Glomerular endothelial cell (primary cell): ENCODE data around the gene ROR1. TPM values are rescaled to one million over a fixed set of nuclear protein-coding genes. Genes with fewer than 3 reads are reported as not detected.
"Not testable (repeated sequence)": the region's sequence is repeated elsewhere in the genome, so short reads cannot be mapped to it uniquely, and the experiment has no call there.

ENCODE experiments used
- DNase-seq: peaks from one replicate; pipeline ENCODE4 v3.0.0-alpha.2; 2011; ENCODE audit warnings: low read depth, low spot score; ENCODE audit errors: extremely low read depth
- total RNA-seq: library from RNA; depleted of rRNA; stranded (reverse); fragments of >200 nt; gene quantifications from 2 replicates; pipeline ENCODE4 v1.2.3, GENCODE V29; 2015

Gene ROR1
- total RNA-seq, 1 donor from 2014 or later = 28.5 TPM

DNA sequence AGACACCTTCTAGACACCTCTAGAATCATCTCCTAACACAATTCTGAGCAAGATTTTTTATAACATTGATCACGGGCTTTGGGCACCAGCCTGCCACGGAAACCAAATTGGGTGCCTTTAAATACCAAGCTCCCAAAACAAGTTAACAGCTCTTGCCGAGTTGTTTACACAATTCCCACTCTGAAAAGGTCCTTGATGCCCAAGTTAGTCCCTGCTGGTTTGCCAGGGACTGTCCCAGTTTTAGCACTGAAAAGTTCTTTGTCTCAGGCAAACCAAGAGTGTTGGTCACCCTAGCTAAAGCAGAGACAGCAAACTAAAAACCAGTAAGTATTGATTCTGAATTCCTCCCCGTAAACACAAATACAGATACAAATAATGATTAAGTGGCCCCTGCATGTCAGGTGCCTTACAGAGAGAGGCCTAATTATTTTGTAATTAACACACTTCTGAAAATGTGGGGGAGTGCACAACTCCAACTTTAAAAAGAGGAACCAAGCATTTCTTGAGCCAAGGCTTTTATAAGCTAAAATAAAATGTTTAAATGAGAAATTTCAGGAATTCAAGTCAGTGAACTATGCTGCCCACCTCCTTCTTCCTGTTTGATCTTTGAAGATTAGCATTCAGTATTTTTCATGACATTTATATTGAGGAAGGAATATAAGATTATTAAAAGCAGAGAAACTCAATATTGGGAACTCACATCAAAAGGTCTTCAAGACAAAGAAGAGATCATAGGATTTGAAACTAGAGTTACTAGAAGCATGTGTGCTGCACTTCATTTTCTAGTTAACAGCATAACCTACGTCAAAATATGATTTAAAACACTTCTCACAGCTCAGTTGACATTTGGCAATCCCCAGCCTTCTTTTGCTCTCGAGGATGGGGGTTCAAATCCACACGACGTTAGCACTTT is 420.6 kb downstream of the ROR1 start:
- no peak for DNase-seq

- DNase-seq = no peak
These were observed 421.2 kb downstream of the ROR1 start for GRCh38 chr1:64195081-64195395.

- no peak for DNase-seq
These were observed 422.5 kb downstream of the ROR1 start for GRCh38 chr1:64196074-64196870.

GRCh38 chr1:64197076-64197475 is 423.3 kb downstream of the ROR1 start:
- DNase-seq = no peak

DNA sequence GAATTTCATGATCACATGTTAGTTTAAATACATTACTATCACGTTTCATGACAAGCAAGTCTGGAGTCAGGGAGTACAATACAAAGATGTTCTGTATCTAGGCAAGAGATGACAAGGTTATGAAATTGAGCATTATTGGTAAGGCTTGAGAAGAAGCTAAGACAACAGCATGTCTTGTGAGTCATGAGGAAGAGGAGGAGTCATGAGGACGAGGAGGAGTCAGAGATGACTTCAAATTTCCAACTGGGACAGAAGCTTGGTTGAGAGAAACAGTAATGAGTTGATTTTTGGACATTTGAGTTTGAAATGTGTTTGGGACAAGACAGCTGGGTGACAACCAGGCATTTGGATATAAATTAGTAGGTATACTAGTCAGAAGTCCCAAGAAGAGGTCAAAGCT is 425.3 kb downstream of the ROR1 start:
- DNase-seq = no peak

DNA sequence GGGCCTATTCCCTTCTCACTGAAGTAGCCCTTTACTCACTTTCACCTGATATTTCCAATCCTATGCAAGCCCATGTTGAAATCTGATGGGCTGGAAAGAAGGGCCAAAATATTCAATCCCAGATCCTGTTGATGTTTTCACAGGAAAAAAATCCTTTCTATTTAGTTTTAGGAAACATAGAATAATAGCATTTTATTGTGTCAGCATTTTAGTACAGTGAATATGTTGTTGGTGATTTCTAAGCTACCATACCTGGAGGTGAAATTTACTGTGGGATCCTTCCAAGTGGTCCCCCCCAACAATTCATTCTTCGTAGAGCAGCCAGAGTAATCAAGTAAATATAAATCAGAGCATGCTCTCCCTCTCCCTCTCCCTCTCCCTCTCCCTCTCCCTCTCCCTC is 426.2 kb downstream of the ROR1 start:
- no peak for DNase-seq

GRCh38 chr1:64203420-64203819 is 429.6 kb downstream of the ROR1 start, which contains the start of gene UBE2U:
Gene UBE2U, plus strand, starts transcription at chr1:64203623. Its CDS starts 428 bp downstream, at chr1:64204051.
- no peak for DNase-seq

GRCh38 chr1:64209221-64209620 is 435.4 kb downstream of the ROR1 start:
- DNase-seq = no peak

- DNase-seq = no peak
These were observed 438.2 kb downstream of the ROR1 start for GRCh38 chr1:64212031-64212430.

GRCh38 chr1:64215576-64215975 is 441.8 kb downstream of the ROR1 start:
- no peak for DNase-seq

DNA sequence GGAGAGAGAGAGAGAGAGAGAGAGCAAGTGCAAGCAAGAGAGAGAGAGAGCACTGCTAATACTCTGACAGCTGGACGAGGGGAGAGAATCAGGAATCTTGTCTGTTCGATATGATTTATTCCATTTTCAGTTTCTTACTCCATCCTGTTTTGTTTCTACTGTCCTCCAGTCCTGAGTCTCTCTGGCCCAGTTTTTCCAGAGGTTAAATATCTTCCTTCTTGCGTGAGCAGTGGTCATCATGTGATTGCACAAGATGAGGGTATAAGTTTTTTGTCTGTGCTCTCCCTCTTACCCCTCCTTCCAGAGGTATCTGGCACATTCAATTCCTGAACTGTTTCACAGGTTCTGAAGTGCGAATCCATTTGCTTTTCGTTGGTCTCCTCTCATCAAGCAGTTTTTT is 446.4 kb downstream of the ROR1 start:
- DNase-seq = no peak

DNA sequence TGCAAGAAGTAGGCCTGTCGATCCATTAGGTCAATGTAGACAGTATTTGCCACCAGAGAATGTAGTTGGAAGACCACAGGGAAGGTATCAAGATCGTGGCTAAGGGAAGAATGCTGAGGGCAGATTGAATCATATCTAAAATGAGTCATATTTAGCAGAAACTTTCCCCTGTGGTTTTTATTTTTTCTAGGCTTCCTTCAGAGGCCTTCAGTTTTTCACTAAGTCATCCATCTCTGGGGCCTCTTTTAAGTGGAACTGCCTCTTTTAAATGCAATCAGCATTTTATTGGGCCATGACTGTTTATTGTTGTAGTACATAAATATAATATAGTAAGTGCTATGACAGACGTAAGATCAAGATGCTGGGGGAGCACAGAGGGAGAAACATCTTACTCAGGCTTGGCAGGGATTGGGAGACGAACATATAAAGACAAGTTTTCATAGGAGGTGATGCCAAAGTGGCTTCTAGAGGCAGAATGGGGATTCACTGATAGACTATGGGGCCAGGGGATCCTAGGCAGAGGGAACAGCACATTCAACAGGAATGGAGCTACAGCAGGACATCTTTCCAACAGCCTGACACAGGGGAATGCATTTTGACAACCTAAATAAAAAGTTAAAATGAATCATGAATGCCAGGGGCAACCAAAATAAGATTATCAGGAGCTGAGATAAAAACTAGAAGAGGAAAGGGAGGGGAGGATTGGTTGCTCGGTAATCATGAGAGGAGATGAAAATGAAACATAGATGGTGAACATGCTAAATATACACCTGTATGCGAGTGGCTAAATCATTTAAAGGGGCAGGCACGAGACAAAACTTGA is 449.7 kb downstream of the ROR1 start:
- no peak for DNase-seq

DNA sequence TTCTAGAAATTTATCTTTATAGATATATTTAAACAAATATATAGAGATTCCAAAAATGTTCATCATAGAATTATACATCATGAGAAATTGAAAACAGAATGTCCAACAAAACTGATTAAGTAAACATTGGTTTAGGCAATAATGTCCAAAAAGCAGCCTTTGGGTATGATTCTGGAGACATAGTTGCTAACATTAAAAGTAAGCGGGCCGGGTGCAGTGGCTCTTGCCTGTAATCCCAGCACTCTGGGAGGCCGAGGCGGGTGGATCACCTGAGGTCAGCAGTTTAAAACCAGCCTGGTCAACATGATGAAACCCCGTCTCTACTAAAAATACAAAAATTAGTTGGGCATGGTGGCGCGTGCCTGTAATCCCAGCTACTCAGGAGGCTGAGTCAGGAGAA is 450.4 kb downstream of the ROR1 start:
- not testable (repeated sequence) for DNase-seq

- no peak for DNase-seq
These were observed 454.5 kb downstream of the ROR1 start for GRCh38 chr1:64228167-64228957.

- no peak for DNase-seq
These were observed 455.5 kb downstream of the ROR1 start for GRCh38 chr1:64229307-64229706.

Other genes starting within 250 kb of the ROR1 start
- 29.2 and 30.8 TPM in 2 replicates for gene PGM1, start 180.6 kb upstream of the ROR1 start, total RNA-seq